GM12872 (cell line): ENCODE data around the gene CADM4.

ENCODE experiments used
- CTCF ChIP-seq: IDR thresholded peaks from 3 replicates; pipeline ENCODE4 v1.5.1; 2011; ENCODE audit warnings: low read depth, mild to moderate bottlenecking, low read length, moderate library complexity; ENCODE audit not compliant: insufficient read depth

CADM4 gene

GRCh38 chr19:43610493-43610892 lies 29.2 kb downstream of the CADM4 start:
- TF ChIP-seq CTCF: no peak

GRCh38 chr19:43609872-43610271 lies 29.8 kb downstream of the CADM4 start:
- no peak for TF ChIP-seq CTCF

GRCh38 chr19:43607238-43608205 lies 32.1 kb downstream of the CADM4 start:
- TF ChIP-seq CTCF: no peak

- no peak for TF ChIP-seq CTCF
Observed at GRCh38 chr19:43606569-43607229, 33.0 kb downstream of the CADM4 start.

GRCh38 chr19:43605875-43606568 lies 33.6 kb downstream of the CADM4 start:
- no peak for TF ChIP-seq CTCF

- TF ChIP-seq CTCF: no peak
Observed at GRCh38 chr19:43599635-43600295, 39.9 kb downstream of the CADM4 start.
